H54 (cell line): ENCODE data around the gene CST11.

ENCODE experiments used
- DNase-seq: peaks from one replicate; pipeline ENCODE4 v3.0.0; 2011; ENCODE audit warnings: low spot score, mixed read lengths; ENCODE audit not compliant: insufficient read length
- FAIRE-seq: peaks from 3 replicates; lab custom pipeline; 2011; peaks lifted over from hg19 to GRCh38; lab: Jason Lieb, UNC
- POLR2A ChIP-seq: IDR thresholded peaks from 2 replicates; pipeline ENCODE4 v1.6.1; 2011; ENCODE audit warnings: low read depth, mild to moderate bottlenecking, low read length

CST11 gene

DNA sequence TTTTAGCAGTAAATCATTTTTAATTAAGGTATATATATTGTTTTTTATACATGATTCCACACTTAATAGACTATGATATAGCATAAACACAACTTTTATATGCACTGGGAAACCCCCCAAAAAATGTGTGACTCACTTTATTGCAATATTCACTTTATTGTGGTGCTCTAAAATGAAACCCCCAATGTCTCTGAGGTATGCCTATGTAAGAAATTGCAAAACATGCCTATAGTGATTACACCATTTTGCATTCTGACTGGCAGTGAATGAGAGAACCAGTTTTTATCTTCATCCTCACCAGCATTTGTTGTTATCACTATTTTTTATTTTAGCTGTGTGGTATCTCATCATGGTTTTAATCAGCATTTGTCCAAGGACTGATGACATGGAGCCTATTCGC, 8.5 kb upstream of the CST11 start:
- FAIRE-seq (no peak), DNase-seq (no peak)
- TF ChIP-seq POLR2A = no peak

DNA sequence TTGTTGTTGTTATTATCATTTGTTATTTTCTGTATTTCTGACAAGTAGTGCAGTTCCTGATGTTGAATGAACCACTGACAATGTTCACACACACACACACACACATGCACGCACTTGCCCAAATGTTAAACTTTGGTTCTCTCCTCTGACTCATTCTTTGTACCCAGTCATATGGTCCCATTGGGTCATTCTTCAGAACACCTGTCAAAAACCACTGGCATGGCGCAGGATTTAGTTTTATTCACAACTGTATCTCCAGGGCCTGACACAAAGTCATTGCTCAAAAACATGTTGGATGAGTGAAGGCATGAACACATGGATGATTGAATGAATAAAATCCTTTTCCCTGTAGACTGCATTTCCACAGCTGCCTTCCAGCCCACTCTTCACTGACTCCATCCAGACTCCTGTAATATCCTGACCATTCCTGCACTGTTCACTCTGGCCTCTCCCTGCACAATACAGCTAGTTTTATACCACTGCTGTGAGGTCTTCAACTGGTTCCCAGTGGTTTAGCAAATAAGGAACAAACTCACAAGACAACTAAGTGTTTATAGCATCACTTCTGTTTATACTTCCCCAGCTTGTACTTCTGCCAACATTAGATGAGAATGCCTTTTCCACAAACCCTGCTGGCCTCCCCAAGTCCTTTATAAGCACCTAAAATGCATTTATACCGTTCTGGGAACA, 6.9 kb upstream of the CST11 start:
- no peak for FAIRE-seq
- DNase-seq = no peak
- no peak for TF ChIP-seq POLR2A

DNA sequence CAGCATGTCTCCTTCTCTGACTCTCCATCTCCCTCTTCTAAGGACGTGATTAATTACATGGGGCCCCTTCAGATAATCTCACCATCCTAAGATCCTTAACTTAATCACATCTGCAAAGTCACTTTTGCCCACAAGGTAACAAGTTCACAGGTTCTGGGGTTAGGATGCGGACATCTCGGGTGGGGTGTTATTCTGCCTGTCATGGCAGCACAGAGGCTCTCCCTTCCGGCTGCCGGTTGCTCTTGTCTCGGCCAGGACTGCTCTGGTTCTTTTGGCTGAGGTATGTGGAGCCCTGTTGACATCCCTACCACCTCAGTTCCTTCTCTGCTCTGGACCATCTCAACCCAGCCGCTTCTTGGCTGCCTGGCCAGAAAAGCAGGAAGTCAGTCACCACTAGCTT, 4.2 kb upstream of the CST11 start:
- DNase-seq = no peak
- no peak for TF ChIP-seq POLR2A
- no peak for FAIRE-seq

DNA sequence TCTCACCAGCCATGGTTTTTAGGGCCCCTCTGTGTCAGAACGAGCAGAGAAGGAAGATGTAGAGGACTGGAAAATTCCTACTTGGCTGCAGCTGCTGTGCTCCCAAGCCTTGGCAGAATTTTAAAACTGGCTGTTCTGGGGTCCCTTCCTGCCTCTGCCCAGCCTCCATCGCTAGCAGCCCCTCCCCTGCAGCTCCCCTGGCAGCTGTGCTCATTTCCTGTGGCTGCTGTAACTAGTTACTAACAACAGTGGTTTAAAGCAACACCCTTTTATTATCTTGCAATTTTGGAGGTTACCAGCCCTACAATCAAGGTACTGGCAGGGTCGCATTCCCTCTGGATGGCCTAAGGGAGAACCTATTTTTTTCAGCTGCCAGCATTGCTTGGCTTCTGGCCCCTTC, 3.7 kb upstream of the CST11 start:
- DNase-seq (no peak), FAIRE-seq (no peak)
- TF ChIP-seq POLR2A = no peak

DNA sequence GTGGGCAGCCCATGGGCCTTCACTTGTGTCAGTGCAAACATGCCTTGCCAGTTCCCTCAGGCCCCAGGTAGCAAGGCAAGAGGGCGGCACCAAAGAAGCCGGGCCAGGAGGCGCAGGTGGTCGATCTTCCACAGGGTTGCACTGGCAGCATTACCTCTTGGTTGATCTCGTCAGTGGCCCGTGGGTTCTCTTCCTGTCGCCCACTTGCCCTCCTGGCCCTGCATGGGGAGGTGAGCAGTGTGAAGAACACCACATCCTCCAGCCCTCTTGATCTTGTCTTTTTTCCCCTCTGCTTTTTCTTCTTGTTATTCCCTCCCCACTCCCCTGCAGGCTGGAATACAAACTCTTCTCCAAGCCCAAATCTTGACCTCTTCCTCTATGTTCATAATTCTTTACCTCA, 3.0 kb upstream of the CST11 start:
- DNase-seq (no peak), FAIRE-seq (no peak)
- TF ChIP-seq POLR2A = no peak

DNA sequence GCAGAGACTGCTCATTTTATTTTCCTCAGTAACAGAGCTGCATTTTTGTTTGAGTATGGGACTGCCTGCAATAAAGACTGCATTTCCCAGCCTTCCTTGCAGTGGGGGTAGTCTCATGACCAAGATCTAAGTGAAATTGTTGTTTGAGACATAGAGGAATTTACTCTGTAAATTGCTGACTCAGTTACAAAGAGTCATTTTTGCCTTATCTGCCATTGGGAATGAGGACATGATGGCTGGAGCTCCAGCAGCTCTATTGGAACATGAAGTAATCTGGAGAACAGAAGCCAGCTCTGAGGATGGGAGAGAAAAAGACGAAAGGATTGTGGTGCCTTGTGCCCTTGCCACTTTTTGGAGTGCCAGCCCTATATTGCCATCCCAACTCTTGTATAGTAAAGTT, 2.1 kb upstream of the CST11 start:
- no peak for DNase-seq
- no peak for TF ChIP-seq POLR2A

DNA sequence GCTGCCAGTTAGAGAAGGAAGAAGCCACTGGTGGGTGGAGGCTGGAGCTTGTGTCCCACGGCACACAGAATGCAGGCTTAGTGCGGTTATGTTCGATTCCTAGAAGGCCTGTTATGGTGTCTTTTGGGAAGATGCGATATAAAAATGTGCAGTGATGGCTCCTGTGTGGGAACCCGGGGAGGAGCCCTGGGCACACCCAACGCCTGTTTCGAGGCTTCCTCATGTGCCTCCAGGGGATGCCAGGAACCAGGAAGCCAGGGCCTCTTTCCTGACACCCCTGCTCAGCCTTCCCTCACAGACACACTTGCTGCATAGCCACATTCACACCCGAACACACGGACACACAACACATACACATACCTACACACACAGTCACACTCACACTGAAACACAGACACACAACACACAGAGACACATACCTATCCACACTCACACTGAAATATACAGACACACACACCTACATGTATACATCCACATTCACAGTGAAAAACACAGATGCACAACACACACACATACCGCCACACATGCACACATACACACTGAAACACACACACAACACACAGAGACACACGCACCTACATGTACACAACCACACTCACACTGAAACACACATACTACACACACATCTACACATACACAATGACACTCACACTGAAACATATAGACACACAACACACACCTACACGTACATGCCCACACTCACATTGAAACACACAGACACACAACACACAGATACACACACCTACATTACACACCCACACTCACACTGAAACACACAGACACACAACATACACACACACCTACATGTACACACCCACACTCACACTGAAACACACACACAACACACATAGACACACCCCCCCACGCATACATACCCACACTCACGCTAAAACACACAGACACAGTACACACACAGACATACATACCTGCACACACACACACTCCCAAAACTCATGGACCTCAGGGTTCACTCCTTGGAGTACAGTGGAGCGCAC, 1.2 kb upstream of the CST11 start:
- no peak for TF ChIP-seq POLR2A
- FAIRE-seq = no peak
- no peak for DNase-seq

More for the DNA sequence above, 2.1 kb upstream of the CST11 start:
- FAIRE-seq = no peak

DNA sequence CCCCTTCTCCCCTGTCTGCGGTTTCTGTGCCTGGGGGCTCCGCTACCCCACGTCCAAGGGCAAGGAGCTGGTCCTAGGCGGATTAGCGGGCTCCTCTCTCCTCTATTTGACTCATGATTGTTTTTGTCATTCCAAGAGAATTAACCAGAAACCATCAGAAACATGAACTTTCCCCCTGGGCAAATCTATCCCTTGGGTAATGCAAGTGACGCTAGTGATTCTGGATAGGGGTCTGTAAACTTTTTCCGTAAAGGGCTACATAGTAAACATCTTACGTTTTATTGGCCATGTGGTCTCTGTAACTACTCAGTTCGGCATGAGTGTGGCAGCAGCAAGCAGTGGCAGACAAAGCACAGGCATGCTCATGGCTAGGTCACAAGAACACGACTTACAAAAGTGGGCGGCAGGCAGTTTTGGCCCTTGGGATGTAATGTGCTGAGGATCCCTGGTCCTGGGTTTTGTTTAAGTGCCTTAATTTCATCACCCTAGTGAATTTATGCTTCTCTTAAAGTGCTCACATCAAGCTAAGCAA, 654 bp downstream of the CST11 start:
- DNase-seq = no peak
- TF ChIP-seq POLR2A = no peak
- FAIRE-seq = no peak

DNA sequence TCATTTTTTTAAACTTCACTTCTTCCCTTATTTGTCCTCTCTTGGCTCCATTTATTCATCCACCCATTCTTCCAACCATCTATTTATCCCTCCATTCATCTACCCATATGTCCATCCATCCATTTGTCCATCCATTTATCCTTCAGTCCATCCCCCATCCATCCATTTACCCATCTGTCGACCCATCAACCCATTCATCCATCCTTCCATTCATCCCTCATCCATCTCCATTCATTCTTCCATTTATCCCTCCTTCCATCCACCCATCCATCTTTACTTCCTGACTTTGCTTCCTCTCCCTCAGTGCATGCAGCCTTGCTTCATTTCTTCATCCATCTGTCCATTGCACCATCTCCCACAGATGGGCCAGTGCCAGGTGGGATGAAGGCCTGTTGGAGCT, 1.8 kb downstream of the CST11 start:
- no peak for TF ChIP-seq POLR2A
- FAIRE-seq (no peak), DNase-seq (no peak)

DNA sequence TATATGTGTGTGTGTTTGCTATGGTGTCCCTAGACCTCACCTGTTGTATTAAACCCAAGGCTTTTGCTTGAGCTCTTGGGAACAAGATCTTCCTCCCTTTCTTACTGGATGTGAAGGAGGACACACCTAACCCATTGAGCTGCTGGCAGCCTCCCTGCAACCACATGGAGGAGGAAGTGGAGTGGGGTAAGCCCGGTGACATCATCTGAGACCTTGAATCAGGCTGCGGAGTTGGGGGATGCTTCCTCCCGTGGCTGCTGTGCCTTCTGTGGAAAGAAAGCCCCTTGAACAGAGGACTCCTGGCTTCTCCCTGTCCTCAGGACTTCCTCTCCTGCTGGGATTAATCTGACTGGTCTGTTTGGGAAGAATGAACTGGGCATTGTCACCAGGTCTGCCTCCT, 3.3 kb downstream of the CST11 start:
- no peak for TF ChIP-seq POLR2A
- no peak for DNase-seq
- no peak for FAIRE-seq

DNA sequence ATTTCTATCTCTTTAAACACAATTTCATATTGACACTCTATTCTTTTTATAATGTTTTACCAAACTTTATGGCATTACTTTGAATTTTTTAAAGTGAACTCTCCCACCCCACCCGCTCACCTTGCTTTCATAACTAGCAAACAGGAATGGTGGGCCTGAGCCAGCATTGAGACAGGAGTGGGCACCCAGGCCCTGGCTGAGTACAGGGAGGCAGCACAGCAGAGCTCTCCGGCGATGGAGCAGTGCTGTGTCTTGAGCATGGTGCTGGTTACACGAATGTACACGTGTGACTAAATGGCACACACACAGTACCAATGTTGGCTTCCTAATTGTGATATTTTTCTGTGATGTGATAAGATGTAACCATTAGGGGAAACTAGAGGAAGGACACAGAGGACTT, 4.5 kb downstream of the CST11 start:
- no peak for TF ChIP-seq POLR2A
- FAIRE-seq = no peak
- DNase-seq = no peak

DNA sequence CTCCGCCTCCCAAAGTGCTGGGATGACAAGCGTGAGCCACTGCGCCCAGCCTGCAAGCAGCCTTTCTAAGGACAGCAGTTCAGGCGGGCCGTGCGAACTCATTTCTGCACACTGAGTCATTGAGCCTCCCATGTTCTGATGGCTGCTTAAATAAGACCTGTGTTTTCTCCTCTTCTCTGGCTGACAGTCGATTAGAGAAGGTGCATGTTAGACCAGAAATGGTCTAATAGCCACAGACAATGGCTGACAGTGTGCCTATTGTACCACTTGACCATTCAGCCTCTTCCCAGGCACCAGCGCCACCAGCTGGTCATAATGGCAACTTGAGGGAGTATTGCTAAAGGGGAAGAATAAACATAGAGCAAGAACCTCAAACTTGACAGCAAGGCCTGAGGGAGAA, 6.2 kb downstream of the CST11 start:
- no peak for DNase-seq
- FAIRE-seq = no peak
- TF ChIP-seq POLR2A = no peak

DNA sequence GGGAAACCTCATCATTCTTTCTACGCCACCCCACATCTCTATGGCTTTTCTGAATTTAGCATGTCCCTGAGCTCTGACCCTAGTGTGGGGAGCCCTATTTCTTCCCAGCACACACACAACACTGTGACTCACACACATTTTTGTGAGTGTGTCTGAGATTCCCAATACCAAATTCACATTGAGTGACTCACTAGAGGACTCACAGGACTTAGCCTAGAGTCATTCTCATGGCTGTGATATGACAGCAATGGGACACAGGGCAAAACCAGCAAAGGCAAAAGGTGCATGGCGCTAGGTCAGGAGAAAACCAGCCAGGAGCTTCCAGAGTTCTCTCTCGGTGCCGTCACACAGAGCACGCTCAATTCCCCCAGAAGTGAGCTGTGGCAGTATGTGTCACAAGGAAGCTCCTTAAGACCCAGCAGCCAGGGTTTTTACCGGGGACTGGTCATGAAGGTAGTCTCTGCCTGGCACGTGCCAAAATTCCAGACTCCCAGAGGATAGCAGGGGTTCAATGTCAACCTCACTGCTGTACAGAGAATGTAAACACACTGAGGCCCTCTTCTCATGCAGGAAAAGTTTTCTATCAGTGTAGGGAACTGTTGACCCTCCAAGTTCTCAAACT, 7.0 kb downstream of the CST11 start:
- TF ChIP-seq POLR2A = no peak
- FAIRE-seq (no peak), DNase-seq (peak; percentile 67)

DNA sequence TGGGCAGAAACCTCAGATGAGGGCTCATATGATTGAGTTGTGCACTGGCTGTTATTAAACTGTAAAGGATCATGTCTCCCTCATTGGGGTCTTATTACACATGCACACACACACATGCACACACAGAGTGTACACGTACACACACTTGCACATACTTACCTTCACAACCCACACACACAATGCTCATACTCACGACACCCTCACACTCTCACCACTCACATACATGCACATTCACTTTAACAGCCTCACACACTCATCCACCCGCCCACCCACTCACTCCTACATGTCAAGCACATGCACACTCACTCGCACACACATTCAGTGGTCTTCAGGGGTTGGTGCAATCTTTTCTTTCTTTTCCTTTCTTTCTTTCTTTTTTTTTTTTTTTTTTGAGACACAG, 7.8 kb downstream of the CST11 start:
- no peak for FAIRE-seq
- TF ChIP-seq POLR2A = no peak

More for the DNA sequence above, 7.8 kb downstream of the CST11 start:
- DNase-seq = no peak
